ENCODE results near the gene BAIAP2.
"Not testable (repeated sequence)": the region's sequence is repeated elsewhere in the genome, so short reads cannot be mapped to it uniquely, and the experiment has no call there.

The BAIAP2 gene

DNA sequence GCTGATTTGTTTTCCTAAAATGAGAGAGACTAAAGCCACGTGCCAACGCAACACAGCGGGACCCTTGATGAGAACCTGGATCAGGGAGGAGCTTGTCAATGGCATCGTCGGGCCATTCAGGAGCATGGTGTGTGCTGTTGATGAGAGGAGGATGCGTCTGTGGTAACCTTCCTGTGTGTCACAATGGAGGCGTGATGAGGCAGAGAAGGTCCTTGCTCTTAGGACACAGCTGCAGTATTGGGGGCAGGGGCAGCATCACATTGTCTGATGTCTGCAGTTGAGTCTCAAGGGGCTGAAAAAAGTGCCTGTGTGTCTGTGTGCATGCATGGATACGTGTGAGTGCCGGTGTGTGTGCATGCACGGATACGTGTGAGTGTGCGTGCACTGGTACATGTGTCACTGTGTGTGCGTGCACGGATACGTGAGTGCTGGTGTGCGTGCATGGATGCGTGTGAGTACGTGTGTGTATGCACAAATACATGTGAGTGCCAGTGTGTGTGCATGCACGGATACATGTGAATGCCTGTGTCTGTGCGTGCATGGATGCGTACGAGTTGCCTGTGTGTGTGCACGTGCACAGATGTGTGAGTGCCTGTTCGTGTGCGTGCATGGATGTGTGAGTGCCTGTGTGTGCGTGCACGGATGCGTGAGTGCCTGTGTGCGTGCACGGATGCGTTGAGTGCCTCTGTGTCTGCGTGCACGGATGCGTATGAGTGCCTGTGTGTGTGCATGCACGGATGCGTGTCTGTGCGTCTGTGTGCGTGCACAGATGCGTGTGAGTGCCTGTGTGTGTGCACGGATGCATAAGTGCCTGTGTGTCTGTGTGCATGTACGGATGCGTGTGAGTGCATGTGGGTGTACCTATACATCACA is 39.3 kb downstream of the BAIAP2 start:
- intact Hi-C loops (cut with DNase I), result no loop called here

GRCh38 chr17:81074875-81075274 is 39.9 kb downstream of the BAIAP2 start:
- intact Hi-C loops (cut with DNase I), result no loop called here
- DNase-seq, result peak in 11 of 42 donors; percentile 26 to 79 (median 60)

More for the DNA sequence above, 39.3 kb downstream of the BAIAP2 start:
- no peak for DNase-seq

DNA sequence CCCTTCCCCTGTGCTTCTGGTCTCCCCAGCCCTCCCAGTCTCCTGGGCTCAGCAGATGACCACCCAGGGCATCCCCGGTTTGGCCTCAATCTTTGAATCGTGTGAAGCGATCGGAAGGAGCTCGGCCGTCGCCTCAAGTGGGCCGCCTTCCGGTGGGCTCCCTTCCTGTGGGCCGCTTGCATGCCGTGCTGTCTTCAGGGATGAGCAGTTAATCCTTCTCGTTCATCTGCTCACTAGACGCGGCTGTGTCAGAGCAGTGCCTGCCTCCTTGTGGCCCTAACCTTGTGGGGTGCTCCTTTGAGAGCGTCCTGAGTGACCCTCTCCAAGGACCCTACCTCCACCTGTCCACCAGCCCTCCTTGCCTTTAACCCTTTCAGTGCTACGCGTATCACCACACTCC is 40.4 kb downstream of the BAIAP2 start:
- DNase-seq, result no peak
- intact Hi-C loops (cut with DNase I), result no loop called here

GRCh38 chr17:81076141-81076679 is 41.3 kb downstream of the BAIAP2 start:
- intact Hi-C loops (cut with DNase I), result no loop called here
- peak in 27 of 42 donors; percentile 27 to 77 (median 60) for DNase-seq

DNA sequence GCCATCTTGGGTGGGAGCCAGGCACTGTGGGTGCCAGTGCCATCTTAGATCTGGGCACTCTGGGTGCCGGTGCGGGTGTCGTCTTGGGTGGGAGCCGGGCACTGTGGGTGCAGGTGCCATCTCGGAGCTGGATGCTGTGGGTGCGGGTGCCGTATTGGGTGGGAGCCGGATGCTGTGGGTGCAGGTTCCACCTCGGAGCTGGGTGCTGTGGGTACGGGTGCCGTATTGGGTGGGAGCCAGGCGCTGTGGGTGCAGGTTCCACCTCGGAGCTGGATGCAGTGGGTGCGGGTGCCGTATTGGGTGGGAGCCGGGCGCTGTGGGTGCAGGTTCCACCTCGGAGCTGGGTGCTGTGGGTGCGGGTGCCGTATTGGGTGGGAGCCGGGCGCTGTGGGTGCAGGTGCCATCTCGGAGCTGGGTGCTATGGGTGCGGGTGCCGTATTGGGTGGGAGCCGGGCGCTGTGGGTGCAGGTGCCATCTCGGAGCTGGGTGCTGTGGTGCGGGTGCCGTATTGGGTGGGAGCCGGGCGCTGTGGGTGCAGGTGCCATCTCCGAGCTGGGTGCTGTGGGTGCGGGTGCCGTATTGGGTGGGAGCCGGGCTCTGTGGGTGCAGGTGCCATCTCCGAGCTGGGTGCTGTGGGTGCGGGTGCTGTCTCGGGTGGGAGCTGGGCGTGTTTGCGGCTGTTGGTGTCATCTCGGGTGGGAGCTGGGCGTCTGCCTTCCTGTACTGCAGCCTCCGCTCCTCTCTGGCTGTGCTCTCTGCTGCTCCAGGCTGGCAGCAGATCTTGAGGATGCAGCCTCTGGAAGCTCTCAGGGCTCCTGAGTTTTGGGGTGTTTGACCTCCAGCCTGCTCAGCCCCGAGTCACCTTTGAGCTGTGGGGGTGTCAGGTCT is 43.3 kb downstream of the BAIAP2 start:
- intact Hi-C loops (cut with DNase I), result not testable (repeated sequence)
- DNase-seq, result peak in 39 of 42 donors; percentile 49 to 92 (median 75)

GRCh38 chr17:81080019-81080418 is 45.1 kb downstream of the BAIAP2 start:
- no peak for DNase-seq
- intact Hi-C loops (cut with DNase I), result no loop called here

GRCh38 chr17:81081222-81082176 is 46.5 kb downstream of the BAIAP2 start:
- intact Hi-C loops (cut with DNase I), result no loop called here
- no peak for DNase-seq

GRCh38 chr17:81082177-81083073 is 47.5 kb downstream of the BAIAP2 start:
- intact Hi-C loops (cut with DNase I), result no loop called here
- DNase-seq, result no peak

GRCh38 chr17:81083125-81083765 is 48.3 kb downstream of the BAIAP2 start:
- intact Hi-C loops (cut with DNase I), result no loop called here
- DNase-seq, result no peak

- intact Hi-C loops (cut with DNase I), result no loop called here
These were observed 49.9 kb downstream of the BAIAP2 start for GRCh38 chr17:81084680-81085419.

GRCh38 chr17:81085420-81085911 is 50.5 kb downstream of the BAIAP2 start:
- intact Hi-C loops (cut with DNase I), result no loop called here
- DNase-seq, result no peak

More at GRCh38 chr17:81084680-81085419, 49.9 kb downstream of the BAIAP2 start:
- DNase-seq, result peak in 17 of 42 donors; percentile 17 to 73 (median 56)

GRCh38 chr17:81086789-81087551 is 52.0 kb downstream of the BAIAP2 start:
- no peak for DNase-seq
- intact Hi-C loops (cut with DNase I), result no loop called here

DNA sequence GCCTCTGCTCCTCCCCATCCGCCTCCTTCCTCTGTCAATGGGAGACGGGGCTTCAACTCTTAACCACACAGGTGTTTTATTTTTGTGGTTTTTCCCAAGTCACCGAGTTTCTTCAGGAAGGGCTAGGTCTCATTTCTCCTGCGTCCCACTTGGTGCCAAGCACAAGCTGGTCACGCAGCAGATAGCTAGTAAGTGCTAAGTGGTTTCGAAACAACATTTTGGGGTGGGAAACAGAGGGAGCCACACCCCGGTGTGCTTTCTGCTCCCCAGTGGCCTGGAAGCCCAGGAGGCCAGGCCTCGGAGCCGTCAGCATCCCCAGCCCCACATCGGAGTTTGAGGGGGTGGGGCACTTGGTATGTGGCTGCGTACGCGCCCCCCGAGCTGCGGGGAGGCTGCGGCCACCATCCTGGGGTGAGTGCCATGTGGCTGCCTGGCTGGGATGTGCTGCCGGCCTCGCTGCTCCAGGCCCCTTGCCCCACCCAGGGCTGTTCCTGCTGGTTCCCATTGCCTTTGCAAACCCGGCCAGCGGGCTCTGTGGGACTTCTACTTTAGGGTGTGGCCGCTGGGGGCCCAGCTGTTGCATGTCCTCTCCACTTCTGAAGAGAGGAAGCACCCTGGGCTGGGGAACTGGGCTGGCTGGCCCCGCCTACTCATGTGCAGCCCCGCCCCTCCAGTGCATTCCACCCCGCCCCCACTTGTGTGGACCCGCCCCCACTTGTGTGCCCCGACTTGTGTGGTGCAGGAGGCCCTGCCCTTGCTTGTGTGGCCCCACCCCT is 55.6 kb downstream of the BAIAP2 start:
- intact Hi-C loops (cut with DNase I), result no loop called here
- no peak for DNase-seq

- no peak for DNase-seq
- intact Hi-C loops (cut with DNase I), result no loop called here
These were observed 56.2 kb downstream of the BAIAP2 start for GRCh38 chr17:81091154-81091553.
